HepG2 (cell line): ENCODE measurements around the gene GYS1. TPM values are rescaled to one million over a fixed set of nuclear protein-coding genes. Genes with fewer than 3 reads are reported as not detected.
A peak's percentile ranks its signal among the peaks of the same experiment; 100 is the strongest.

ENCODE experiments used
- AGO1 ChIP-seq: fragments of 200-400 bp; formaldehyde crosslinking; IDR thresholded peaks from 2 replicates; pipeline ENCODE4 v1.6.1; 2017; ENCODE audit warnings: mild to moderate bottlenecking, low read depth, low read length, moderate library complexity; ENCODE audit not compliant: poor library complexity, severe bottlenecking
- ATAD3A ChIP-seq: sonication (generic); formaldehyde crosslinking; IDR thresholded peaks from 2 replicates; pipeline ENCODE4 v1.4.0; 2020; ENCODE audit warnings: missing genetic modification reagents
- CHCHD3 ChIP-seq: sonication (generic); formaldehyde crosslinking; IDR thresholded peaks from 2 replicates; pipeline ENCODE4 v1.8.0; 2022; ENCODE audit warnings: mild to moderate bottlenecking, missing genetic modification reagents, moderate library complexity
- FOXC1 ChIP-seq: sonication (generic); formaldehyde crosslinking; IDR thresholded peaks from 2 replicates; pipeline ENCODE4 v1.8.0; 2022; ENCODE audit warnings: mild to moderate bottlenecking, missing genetic modification reagents, borderline replicate concordance
- HMGA1 ChIP-seq: sonication (generic); formaldehyde crosslinking; conservative IDR thresholded peaks from 2 replicates; pipeline ENCODE4 v1.4.0; 2020; ENCODE audit warnings: missing genetic modification reagents
- ISX ChIP-seq: sonication (generic); formaldehyde crosslinking; conservative IDR thresholded peaks from 2 replicates; pipeline ENCODE4 v1.5.0; 2020; ENCODE audit warnings: missing genetic modification reagents
- KDM6A ChIP-seq: IDR thresholded peaks from 2 replicates; pipeline ENCODE4 v1.6.1; 2016; ENCODE audit warnings: low read depth
- NFATC3 ChIP-seq: sonication (generic); formaldehyde crosslinking; IDR thresholded peaks from 2 replicates; pipeline ENCODE4 v1.5.1; 2020; ENCODE audit warnings: mild to moderate bottlenecking, missing genetic modification reagents
- PAWR ChIP-seq: sonication (generic); formaldehyde crosslinking; IDR thresholded peaks from 2 replicates; pipeline ENCODE4 v1.4.0; 2020; ENCODE audit warnings: missing genetic modification reagents, mild to moderate bottlenecking, borderline replicate concordance
- RAD51 ChIP-seq: fragments of 450-650 bp; IDR thresholded peaks from 2 replicates; pipeline ENCODE4 v1.6.1; 2016; ENCODE audit warnings: borderline replicate concordance
- TSC22D2 ChIP-seq: sonication (generic); formaldehyde crosslinking; IDR thresholded peaks from 2 replicates; pipeline ENCODE4 v1.5.1; 2020; ENCODE audit warnings: missing genetic modification reagents, mild to moderate bottlenecking, borderline replicate concordance
- ZMAT3 ChIP-seq: sonication (generic); formaldehyde crosslinking; conservative IDR thresholded peaks from 2 replicates; pipeline ENCODE4 v1.7.0; 2021; ENCODE audit warnings: missing genetic modification reagents
- polyA plus RNA-seq, 8 experiments: library from polyadenylated mRNA; depleted of rRNA in 3 of 8; stranded (reverse) in 7 of 8; unstranded in 1 of 8; fragments of >200 nt; fragmentation: Illumina TruSeq in 4 of 8; extraction: Trizol in 4 of 8; gene quantifications; 2 replicates each; pipeline versions ENCODE4 v1.2.1 to v1.2.3, GENCODE V29; 2011 to 2016; ENCODE audit warnings: low read depth in 4 of 8, missing spikeins in 1 of 8, mixed read lengths in 1 of 8; ENCODE audit not compliant: insufficient read depth in 1 of 8
- total RNA-seq, 5 experiments: library from RNA; depleted of rRNA; stranded (reverse); fragments of >200 nt; fragmentation: Illumina TruSeq; extraction: Trizol; gene quantifications; 2 replicates each; pipeline ENCODE4 v1.2.3, GENCODE V29; 2016; ENCODE audit warnings: low read depth in 1 of 5
- TF ChIP-seq, protein P1 (sequence below): sonication (generic); formaldehyde crosslinking; IDR thresholded peaks from 2 replicates; pipeline ENCODE4 v1.4.0; 2020; ENCODE audit warnings: missing genetic modification reagents, borderline replicate concordance
- TF ChIP-seq, protein P2 (sequence below): IDR thresholded peaks from 2 replicates; pipeline ENCODE4 v1.6.1; 2016; ENCODE audit warnings: low read depth, control low read depth
- TF ChIP-seq, protein P3 (sequence below): sonication (generic); formaldehyde crosslinking; IDR thresholded peaks from 2 replicates; pipeline ENCODE4 v1.5.0; 2020; ENCODE audit warnings: missing genetic modification reagents
- TF ChIP-seq, protein P4 (sequence below): IDR thresholded peaks from 2 replicates; pipeline ENCODE4 v1.6.1; 2016; ENCODE audit warnings: missing genetic modification reagents, missing compliant biosample characterization
- TF ChIP-seq, protein P5 (sequence below): sonication (generic); formaldehyde crosslinking; IDR thresholded peaks from 2 replicates; pipeline ENCODE4 v1.4.0; 2020; ENCODE audit warnings: missing genetic modification reagents
- TF ChIP-seq, protein P6 (sequence below): sonication (generic); formaldehyde crosslinking; IDR thresholded peaks from 2 replicates; pipeline ENCODE4 v1.4.0; 2020; ENCODE audit warnings: missing genetic modification reagents
- TF ChIP-seq, protein P7 (sequence below): sonication (generic); formaldehyde crosslinking; IDR thresholded peaks from 2 replicates; pipeline ENCODE4 v1.4.0; 2020; ENCODE audit warnings: missing genetic modification reagents

GYS1 gene
- total and polyA plus RNA-seq, 2 of the 13 experiments (the other 11 are each of a cell fraction or from before 2014, with no cell fraction given), result 18.4 to 42.1 TPM

DNA sequence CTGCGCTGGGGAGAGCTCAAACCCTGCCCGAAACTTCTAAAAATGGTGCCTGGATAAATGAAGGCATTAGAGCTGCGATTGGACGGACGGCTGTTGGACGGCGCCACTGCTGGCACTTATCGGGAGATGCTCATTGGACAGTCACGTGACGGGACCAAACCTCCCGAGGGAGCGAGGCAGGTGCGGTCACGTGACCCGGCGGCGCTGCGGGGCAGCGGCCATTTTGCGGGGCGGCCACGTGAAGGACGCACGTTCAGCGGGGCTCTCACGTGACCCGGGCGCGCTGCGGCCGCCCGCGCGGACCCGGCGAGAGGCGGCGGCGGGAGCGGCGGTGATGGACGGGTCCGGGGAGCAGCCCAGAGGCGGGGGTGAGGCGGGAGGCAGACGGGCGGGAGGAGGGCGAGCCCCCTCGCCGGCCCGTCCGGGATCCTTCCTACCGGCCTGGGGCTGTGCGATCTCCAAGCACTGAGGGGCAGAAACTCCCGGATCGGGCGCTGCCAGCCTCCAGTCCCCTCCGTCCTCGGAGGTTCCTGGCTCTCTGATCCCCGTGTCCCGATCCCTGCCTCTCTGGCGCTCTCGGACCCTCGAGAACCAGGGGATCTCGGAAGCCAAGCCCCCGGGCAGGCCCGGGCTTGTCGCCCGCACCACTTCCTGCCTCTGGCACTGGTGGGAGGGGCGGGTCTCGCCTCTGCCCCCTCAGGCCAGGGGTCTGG is 38.4 kb downstream of the GYS1 start, which contains the start of gene BAX (continued):
- TF ChIP-seq CHCHD3 (CRISPR knock-in tag) (peak; percentile 26; the same call in 1 of the 2 replicates), NFATC3 (CRISPR knock-in tag) (no peak), HMGA1 (CRISPR knock-in tag) (no peak), FOXC1 (CRISPR knock-in tag) (no peak), AGO1 (peak; percentile 29), KDM6A (CRISPR knock-in tag) (no peak), PAWR (no peak), TSC22D2 (CRISPR knock-in tag) (no peak), ATAD3A (CRISPR knock-in tag) (no peak), ZMAT3 (no peak; the same call in 1 of the 2 replicates), RAD51 (peak; percentile 100), ISX (CRISPR knock-in tag) (no peak; the same call in 1 of the 2 replicates)
- TF ChIP-seq, protein P1, sequence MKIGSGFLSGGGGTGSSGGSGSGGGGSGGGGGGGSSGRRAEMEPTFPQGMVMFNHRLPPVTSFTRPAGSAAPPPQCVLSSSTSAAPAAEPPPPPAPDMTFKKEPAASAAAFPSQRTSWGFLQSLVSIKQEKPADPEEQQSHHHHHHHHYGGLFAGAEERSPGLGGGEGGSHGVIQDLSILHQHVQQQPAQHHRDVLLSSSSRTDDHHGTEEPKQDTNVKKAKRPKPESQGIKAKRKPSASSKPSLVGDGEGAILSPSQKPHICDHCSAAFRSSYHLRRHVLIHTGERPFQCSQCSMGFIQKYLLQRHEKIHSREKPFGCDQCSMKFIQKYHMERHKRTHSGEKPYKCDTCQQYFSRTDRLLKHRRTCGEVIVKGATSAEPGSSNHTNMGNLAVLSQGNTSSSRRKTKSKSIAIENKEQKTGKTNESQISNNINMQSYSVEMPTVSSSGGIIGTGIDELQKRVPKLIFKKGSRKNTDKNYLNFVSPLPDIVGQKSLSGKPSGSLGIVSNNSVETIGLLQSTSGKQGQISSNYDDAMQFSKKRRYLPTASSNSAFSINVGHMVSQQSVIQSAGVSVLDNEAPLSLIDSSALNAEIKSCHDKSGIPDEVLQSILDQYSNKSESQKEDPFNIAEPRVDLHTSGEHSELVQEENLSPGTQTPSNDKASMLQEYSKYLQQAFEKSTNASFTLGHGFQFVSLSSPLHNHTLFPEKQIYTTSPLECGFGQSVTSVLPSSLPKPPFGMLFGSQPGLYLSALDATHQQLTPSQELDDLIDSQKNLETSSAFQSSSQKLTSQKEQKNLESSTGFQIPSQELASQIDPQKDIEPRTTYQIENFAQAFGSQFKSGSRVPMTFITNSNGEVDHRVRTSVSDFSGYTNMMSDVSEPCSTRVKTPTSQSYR (CRISPR knock-in tag), result 0 out of 2 replicates have a peak, but pooled peaks have one; percentile 18
- TF ChIP-seq, protein P2, sequence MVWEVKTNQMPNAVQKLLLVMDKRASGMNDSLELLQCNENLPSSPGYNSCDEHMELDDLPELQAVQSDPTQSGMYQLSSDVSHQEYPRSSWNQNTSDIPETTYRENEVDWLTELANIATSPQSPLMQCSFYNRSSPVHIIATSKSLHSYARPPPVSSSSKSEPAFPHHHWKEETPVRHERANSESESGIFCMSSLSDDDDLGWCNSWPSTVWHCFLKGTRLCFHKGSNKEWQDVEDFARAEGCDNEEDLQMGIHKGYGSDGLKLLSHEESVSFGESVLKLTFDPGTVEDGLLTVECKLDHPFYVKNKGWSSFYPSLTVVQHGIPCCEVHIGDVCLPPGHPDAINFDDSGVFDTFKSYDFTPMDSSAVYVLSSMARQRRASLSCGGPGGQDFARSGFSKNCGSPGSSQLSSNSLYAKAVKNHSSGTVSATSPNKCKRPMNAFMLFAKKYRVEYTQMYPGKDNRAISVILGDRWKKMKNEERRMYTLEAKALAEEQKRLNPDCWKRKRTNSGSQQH, result no peak
- TF ChIP-seq, protein P3, sequence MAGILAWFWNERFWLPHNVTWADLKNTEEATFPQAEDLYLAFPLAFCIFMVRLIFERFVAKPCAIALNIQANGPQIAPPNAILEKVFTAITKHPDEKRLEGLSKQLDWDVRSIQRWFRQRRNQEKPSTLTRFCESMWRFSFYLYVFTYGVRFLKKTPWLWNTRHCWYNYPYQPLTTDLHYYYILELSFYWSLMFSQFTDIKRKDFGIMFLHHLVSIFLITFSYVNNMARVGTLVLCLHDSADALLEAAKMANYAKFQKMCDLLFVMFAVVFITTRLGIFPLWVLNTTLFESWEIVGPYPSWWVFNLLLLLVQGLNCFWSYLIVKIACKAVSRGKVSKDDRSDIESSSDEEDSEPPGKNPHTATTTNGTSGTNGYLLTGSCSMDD (CRISPR knock-in tag), result no peak
- TF ChIP-seq, protein P4, sequence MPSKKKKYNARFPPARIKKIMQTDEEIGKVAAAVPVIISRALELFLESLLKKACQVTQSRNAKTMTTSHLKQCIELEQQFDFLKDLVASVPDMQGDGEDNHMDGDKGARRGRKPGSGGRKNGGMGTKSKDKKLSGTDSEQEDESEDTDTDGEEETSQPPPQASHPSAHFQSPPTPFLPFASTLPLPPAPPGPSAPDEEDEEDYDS, result peak; percentile 71
- TF ChIP-seq, protein P5, sequence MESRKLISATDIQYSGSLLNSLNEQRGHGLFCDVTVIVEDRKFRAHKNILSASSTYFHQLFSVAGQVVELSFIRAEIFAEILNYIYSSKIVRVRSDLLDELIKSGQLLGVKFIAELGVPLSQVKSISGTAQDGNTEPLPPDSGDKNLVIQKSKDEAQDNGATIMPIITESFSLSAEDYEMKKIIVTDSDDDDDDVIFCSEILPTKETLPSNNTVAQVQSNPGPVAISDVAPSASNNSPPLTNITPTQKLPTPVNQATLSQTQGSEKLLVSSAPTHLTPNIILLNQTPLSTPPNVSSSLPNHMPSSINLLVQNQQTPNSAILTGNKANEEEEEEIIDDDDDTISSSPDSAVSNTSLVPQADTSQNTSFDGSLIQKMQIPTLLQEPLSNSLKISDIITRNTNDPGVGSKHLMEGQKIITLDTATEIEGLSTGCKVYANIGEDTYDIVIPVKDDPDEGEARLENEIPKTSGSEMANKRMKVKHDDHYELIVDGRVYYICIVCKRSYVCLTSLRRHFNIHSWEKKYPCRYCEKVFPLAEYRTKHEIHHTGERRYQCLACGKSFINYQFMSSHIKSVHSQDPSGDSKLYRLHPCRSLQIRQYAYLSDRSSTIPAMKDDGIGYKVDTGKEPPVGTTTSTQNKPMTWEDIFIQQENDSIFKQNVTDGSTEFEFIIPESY (CRISPR knock-in tag), result peak; percentile 20; the same call in 1 of the 2 replicates
- TF ChIP-seq, protein P6, sequence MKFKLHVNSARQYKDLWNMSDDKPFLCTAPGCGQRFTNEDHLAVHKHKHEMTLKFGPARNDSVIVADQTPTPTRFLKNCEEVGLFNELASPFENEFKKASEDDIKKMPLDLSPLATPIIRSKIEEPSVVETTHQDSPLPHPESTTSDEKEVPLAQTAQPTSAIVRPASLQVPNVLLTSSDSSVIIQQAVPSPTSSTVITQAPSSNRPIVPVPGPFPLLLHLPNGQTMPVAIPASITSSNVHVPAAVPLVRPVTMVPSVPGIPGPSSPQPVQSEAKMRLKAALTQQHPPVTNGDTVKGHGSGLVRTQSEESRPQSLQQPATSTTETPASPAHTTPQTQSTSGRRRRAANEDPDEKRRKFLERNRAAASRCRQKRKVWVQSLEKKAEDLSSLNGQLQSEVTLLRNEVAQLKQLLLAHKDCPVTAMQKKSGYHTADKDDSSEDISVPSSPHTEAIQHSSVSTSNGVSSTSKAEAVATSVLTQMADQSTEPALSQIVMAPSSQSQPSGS (CRISPR knock-in tag), result no peak
- TF ChIP-seq, protein P7, sequence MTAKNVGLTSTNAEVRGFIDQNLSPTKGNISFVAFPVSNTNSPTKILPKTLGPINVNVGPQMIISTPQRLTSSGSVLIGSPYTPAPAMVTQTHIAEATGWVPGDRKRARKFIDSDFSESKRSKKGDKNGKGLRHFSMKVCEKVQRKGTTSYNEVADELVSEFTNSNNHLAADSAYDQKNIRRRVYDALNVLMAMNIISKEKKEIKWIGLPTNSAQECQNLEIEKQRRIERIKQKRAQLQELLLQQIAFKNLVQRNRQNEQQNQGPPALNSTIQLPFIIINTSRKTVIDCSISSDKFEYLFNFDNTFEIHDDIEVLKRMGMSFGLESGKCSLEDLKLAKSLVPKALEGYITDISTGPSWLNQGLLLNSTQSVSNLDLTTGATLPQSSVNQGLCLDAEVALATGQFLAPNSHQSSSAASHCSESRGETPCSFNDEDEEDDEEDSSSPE (CRISPR knock-in tag), result peak; percentile 81
